Measurements from ENCODE around the gene NELFB. TPM values are rescaled to one million over a fixed set of nuclear protein-coding genes. Genes with fewer than 3 reads are reported as not detected.
A peak's percentile ranks its signal among the peaks of the same experiment; 100 is the strongest.

NELFB gene
- total and polyA plus RNA-seq, 9 of the 15 experiments (the other 6 are each of a cell fraction or from before 2014, with no cell fraction given), result 0.24 to 84.0 (median 29.7) TPM

DNA sequence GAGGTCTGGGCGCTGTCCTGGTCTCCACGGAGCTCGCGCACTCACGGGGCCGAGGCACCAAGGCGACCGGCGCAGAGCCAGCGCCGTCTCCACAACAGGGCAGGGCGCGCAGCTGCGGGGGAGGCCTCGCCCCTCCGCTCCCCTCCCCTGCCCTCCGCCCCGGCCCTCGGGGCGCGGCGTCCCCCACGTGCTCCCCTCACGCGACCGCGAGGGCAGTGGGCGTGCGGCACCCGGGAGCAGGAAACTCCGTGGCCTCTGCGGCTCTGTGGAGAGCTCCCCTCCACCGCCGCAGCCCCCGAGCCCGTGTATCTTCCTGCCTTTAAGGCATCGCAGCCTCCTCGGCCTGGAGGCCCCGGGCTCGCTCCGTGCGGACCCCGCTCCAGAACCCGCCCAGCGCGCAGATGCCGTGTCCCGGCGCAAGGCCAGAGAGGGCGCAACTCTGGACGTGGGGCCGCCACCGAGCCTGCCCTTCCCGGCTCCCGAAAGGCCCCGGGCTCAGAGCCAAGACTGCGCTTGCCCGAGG is 14.7 kb upstream of the NELFB start (continued):
- TF ChIP-seq CTBP1 (IDR thresholded peaks at IDR 0.05; ENCODE audit: borderline replicate concordance) (peak; percentile 94), HMGN3 (IDR thresholded peaks at IDR 0.05; ENCODE audit: borderline replicate concordance, extremely low read depth, insufficient read length, low read depth, low read length) (peak; percentile 63), RFX7 (CRISPR knock-in tag; IDR thresholded peaks at IDR 0.05) (no peak), ZFX (CRISPR knock-in tag; IDR thresholded peaks at IDR 0.05) (peak; percentile 95), NR2C2 (CRISPR knock-in tag; IDR thresholded peaks at IDR 0.05) (peak; percentile 64; the same call in 1 of the 2 replicates), NR2C2 (tag; IDR thresholded peaks at IDR 0.05) (peak; percentile 80), SRSF3 (IDR thresholded peaks at IDR 0.05; ENCODE audit: insufficient read depth, low read length) (0 out of 2 replicates have a peak, but pooled peaks have one; percentile 15), POLR2AphosphoS5 (IDR thresholded peaks at IDR 0.05; ENCODE audit: control insufficient read depth, insufficient read depth, low read depth, low read length) (peak; percentile 53; the same call in 1 of the 2 replicates), ZNF41 (CRISPR knock-in tag; conservative IDR thresholded peaks at IDR 0.05) (0 out of 2 replicates have a peak, but pooled peaks have one; percentile 21), SRSF1 (IDR thresholded peaks at IDR 0.05; ENCODE audit: low read depth, low read length) (no peak), SIX5 (IDR thresholded peaks at IDR 0.05; ENCODE audit: borderline replicate concordance in 1 of 2, insufficient read depth in 1 of 2, low read depth in 1 of 2, low read length in 2 of 2) (no peak), FOXJ3 (CRISPR knock-in tag; IDR thresholded peaks at IDR 0.05) (peak; percentile 65; the same call in 1 of the 2 replicates), ZNF583 (CRISPR knock-in tag; IDR thresholded peaks at IDR 0.05) (0 out of 2 replicates have a peak, but pooled peaks have one; percentile 68), ZNF12 (CRISPR knock-in tag; IDR thresholded peaks at IDR 0.05) (0 out of 2 replicates have a peak, but pooled peaks have one; percentile 47), SAFB (IDR thresholded peaks at IDR 0.05; ENCODE audit: borderline replicate concordance, low read depth, low read length) (peak; percentile 99), SIN3A (IDR thresholded peaks at IDR 0.05; ENCODE audit: borderline replicate concordance in 2 of 2, control insufficient read depth in 1 of 2, low read depth in 2 of 2, low read length in 2 of 2) (peak; percentile 18 to 56; a peak in 2 of 4 replicates), CBFA2T3 (IDR thresholded peaks at IDR 0.05) (peak; percentile 36; the same call in 1 of the 2 replicates), BCOR (IDR thresholded peaks at IDR 0.05) (peak; percentile 71), CREM (IDR thresholded peaks at IDR 0.05; ENCODE audit: low read depth) (peak; percentile 51)
- TF ChIP-seq, protein P1, sequence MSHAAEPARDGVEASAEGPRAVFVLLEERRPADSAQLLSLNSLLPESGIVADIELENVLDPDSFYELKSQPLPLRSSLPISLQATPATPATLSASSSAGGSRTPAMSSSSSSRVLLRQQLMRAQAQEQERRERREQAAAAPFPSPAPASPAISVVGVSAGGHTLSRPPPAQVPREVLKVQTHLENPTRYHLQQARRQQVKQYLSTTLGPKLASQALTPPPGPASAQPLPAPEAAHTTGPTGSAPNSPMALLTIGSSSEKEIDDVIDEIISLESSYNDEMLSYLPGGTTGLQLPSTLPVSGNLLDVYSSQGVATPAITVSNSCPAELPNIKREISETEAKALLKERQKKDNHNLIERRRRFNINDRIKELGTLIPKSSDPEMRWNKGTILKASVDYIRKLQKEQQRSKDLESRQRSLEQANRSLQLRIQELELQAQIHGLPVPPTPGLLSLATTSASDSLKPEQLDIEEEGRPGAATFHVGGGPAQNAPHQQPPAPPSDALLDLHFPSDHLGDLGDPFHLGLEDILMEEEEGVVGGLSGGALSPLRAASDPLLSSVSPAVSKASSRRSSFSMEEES (CRISPR knock-in tag; IDR thresholded peaks at IDR 0.05), result peak; percentile 14; the same call in 1 of the 2 replicates
- TF ChIP-seq, protein P2, sequence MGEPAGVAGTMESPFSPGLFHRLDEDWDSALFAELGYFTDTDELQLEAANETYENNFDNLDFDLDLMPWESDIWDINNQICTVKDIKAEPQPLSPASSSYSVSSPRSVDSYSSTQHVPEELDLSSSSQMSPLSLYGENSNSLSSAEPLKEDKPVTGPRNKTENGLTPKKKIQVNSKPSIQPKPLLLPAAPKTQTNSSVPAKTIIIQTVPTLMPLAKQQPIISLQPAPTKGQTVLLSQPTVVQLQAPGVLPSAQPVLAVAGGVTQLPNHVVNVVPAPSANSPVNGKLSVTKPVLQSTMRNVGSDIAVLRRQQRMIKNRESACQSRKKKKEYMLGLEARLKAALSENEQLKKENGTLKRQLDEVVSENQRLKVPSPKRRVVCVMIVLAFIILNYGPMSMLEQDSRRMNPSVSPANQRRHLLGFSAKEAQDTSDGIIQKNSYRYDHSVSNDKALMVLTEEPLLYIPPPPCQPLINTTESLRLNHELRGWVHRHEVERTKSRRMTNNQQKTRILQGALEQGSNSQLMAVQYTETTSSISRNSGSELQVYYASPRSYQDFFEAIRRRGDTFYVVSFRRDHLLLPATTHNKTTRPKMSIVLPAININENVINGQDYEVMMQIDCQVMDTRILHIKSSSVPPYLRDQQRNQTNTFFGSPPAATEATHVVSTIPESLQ (CRISPR knock-in tag; IDR thresholded peaks at IDR 0.05), result 0 out of 2 replicates have a peak, but pooled peaks have one; percentile 75
- TF ChIP-seq, protein P3, sequence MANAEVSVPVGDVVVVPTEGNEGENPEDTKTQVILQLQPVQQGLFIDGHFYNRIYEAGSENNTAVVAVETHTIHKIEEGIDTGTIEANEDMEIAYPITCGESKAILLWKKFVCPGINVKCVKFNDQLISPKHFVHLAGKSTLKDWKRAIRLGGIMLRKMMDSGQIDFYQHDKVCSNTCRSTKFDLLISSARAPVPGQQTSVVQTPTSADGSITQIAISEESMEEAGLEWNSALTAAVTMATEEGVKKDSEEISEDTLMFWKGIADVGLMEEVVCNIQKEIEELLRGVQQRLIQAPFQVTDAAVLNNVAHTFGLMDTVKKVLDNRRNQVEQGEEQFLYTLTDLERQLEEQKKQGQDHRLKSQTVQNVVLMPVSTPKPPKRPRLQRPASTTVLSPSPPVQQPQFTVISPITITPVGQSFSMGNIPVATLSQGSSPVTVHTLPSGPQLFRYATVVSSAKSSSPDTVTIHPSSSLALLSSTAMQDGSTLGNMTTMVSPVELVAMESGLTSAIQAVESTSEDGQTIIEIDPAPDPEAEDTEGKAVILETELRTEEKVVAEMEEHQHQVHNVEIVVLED (CRISPR knock-in tag; IDR thresholded peaks at IDR 0.05), result peak; percentile 70
- TF ChIP-seq, protein P4, sequence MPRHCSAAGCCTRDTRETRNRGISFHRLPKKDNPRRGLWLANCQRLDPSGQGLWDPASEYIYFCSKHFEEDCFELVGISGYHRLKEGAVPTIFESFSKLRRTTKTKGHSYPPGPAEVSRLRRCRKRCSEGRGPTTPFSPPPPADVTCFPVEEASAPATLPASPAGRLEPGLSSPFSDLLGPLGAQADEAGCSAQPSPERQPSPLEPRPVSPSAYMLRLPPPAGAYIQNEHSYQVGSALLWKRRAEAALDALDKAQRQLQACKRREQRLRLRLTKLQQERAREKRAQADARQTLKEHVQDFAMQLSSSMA (CRISPR knock-in tag; IDR thresholded peaks at IDR 0.05), result peak; percentile 71; the same call in 1 of the 2 replicates
